Activated CD8-positive, alpha-beta memory T cell treated with anti-CD3 and anti-CD28 coated beads, Interleukin-2, amount 50 U/mL, for 4 hours (primary cell): ENCODE results near the gene LAMA2.

Experiments
- DNase-seq: peaks from one replicate; pipeline ENCODE4 v3.0.0-alpha.2; 2020

LAMA2 gene

GRCh38 chr6:129340983-129341382 lies 458.0 kb downstream of the LAMA2 start:
- no peak for DNase-seq

- DNase-seq = no peak
Measured at GRCh38 chr6:129342243-129342642, 459.3 kb downstream of the LAMA2 start.

DNA sequence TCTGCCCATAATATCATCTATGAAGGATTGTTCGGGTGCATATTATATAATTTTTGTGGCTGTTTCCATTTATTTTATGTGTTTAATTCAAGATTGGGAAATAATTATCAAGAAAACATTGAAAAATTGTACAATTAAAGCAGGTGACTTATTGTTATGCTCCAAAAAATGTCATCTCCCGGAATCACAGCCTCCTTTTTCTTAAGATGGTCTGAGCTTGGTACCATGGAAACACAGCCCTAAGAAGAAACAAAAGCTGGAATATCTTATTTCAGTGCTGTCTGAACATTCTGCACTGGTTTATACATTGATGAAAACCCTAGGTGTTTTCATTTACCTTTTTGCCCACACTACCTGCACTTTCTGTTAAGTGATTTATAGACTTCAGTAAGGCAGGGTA lies 459.9 kb downstream of the LAMA2 start:
- DNase-seq = no peak

- no peak for DNase-seq
Measured at GRCh38 chr6:129344379-129344778, 461.4 kb downstream of the LAMA2 start.

DNA sequence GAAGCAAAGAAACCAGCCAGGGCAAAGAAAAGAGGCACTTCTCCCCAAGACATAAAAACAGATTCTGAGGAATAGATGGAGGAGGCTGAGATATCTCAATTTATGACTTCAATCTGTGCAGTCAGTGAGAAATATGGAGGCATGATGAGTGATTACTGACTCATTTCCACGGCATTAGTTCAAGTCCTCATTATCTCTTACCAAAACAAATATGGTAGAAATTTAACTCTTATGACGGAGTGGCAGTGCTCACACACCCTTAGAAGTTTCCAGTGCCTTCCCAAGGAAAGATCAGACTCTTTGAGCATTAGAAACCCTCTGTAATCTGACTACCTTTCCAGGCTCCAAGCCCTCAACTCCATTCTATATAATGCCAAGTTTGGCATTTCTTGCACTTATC lies 463.0 kb downstream of the LAMA2 start:
- no peak for DNase-seq

DNA sequence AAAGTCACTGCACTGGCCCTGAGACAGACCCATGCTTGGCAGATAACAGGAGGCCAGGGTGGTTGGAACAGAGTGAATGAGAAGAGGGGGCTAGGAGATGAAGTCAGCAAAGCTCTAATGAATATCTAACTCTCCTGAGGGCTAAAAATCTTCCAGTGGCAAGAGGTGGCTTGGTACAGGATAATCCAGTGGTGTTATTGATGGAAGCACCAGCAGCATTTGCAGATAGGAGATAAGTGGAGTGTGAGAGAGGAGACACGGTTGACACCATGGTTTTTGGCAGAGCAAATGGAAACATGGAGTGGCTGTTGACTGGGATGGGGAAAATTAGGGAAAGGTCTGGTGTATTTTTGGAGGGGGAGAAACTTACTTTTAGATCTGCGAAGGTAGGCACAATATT lies 464.0 kb downstream of the LAMA2 start:
- DNase-seq = no peak

DNA sequence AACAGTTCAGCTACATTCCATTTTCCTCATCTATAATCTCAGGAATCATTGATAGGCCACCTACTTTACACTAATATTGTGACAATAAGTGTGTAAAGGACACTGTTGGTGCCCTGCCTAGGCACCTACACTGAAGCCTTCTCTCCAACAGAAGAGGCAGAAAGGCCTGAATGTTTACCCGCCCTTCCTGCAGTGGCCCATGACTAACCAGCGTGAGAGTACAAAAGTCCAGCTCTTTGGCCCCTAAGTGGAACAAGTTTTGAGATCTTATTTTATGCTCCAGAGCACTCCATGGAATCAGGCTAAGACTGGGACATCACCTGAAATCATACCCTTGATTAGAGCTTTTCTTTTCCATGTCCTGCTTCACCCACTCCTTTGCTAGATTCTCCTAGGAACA lies 467.3 kb downstream of the LAMA2 start:
- no peak for DNase-seq

DNA sequence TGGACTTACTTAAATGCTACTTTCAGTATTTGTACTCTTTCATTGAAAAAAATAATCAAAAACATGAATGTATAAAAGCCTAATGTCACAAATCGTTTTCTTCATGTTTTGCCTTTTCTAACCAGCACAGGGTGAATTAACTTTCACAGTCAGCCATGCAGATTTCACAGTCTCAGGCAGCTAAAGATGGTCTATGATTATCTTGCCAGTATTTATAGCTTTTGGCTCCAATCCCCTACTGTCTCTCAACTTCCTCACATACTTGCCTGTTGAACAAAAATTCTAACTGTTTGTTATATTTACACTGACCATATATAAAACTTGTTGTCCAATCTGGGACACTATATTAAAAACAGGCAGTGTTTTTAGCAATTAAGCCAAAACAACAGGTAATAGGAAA lies 468.9 kb downstream of the LAMA2 start:
- no peak for DNase-seq

GRCh38 chr6:129353067-129353466 lies 470.1 kb downstream of the LAMA2 start:
- DNase-seq = no peak

DNA sequence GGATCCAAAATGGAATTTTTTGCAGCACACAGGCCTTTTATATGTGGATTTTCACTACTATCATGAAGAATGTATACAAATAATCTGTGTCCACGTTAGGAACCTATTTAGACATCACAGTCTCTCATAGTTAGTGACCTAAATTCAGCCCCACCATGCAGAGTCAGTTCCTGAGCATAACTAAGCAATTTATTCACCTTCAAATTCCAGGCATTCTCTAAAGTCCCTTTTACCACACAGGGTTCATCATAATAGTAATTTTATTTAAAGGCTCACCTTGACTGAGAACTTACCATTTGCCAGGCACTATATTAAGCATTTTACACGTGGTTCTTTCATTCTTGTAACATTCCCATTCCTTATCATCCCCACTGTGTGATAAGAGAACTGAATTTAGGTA lies 473.2 kb downstream of the LAMA2 start:
- DNase-seq = no peak

DNA sequence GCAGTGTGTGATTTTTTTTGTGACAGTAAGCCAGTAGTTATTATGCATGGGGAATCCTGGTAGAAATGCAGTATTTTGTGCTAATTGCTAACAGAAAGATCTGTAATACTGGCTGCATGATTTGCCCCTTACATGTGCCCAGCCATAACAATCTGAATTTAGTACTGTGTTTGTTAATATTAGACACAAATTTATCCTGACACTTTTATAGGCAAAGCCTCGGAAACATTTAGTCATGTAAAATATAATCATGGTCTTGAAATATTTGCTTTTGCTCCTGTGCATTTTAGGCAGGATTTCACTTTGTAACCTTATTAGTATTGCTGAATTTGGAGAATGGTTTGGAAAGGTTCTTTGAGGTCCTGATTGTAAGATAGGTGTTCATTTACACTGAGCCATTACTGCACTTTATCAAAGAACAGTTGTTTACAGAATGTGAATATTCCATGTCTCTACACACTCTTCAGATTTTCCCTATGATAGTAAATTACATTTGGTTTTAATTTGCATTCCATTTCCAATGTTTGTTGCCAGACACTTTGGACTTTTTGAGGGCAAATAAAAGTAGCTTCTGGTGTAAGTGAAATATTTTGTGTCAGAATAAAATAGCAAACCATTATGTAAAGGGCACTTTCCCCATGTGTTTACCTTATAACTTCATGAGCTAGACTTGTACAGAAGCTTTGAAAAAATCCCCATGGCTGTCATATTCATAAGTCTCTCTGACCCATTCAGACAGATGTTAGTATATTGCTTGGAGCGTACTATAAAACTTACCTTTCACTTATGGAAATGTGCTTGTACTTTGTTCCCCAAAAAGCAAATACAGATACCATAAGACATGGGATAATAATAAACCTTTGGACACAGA lies 477.1 kb downstream of the LAMA2 start:
- no peak for DNase-seq

DNA sequence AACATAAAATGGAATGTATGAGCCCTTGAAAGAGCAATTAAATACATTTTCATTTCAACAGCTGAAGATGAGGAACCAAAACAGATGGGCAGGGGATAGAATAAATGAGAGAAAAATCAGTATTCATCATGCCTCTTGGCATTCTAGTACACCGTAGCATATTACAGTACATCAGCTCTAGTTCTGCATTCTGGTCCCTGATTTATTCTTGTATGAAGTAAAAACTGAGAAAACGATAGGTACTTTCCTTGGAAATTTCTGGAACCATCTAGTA lies 477.7 kb downstream of the LAMA2 start:
- no peak for DNase-seq

DNA sequence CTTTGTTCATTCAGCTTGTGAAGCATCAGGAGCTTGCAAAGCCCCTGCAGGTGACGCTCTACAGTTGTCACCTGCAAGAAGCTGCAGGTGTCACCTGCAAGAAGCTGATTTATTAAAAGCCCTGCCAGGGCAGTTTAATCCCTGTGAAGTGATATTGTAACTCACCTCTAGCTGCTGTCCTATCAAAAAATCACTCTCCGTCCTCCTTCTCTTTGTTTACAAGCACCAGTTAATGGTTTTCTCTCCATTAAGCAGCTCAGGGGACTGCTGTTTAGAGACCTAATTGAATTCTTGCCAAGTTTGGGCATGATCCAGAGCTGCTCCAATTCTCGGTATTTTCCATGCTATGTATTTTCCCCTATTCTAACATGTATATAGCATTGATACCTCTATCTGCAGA lies 481.1 kb downstream of the LAMA2 start:
- no peak for DNase-seq

DNA sequence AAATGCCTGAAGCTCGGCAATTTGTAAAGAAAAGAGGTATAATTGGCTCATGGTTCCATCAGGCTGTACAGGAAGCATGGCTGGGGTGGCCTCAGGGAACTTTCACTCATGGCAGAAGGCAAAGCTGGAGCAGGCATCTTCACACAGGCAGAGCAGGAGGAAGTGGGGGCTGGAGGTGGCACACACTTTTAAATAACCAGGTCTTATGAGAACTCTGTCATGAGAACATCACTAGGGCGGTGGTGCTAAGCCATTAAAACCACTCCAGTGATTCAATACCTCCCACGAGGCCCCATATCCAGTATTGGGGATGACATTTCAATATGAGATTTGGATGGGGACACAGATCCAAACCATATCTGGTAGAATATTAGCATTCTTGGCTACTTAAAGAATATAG lies 481.8 kb downstream of the LAMA2 start:
- DNase-seq = no peak

GRCh38 chr6:129368076-129368475 lies 485.1 kb downstream of the LAMA2 start:
- no peak for DNase-seq

- DNase-seq = no peak
Measured at GRCh38 chr6:129368970-129369369, 486.0 kb downstream of the LAMA2 start.

DNA sequence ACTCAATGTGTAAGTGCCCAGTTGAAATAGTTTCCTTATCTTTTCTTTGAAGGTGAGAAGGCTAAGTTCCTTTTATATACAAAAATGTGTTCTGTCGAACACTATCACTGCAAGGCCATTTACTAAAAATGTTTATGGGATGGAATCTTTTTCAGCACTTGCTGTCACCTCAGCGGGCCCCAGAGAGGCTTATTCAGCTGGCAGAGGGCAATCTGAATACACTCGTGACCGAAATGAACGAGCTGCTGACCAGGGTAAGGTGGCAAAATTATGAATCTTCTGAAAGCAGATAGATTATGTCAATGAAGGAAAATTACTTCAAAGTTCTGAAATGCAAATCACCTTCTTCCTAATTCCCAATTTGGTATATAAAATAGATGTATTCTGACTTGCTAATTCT lies 486.8 kb downstream of the LAMA2 start:
- DNase-seq = no peak

DNA sequence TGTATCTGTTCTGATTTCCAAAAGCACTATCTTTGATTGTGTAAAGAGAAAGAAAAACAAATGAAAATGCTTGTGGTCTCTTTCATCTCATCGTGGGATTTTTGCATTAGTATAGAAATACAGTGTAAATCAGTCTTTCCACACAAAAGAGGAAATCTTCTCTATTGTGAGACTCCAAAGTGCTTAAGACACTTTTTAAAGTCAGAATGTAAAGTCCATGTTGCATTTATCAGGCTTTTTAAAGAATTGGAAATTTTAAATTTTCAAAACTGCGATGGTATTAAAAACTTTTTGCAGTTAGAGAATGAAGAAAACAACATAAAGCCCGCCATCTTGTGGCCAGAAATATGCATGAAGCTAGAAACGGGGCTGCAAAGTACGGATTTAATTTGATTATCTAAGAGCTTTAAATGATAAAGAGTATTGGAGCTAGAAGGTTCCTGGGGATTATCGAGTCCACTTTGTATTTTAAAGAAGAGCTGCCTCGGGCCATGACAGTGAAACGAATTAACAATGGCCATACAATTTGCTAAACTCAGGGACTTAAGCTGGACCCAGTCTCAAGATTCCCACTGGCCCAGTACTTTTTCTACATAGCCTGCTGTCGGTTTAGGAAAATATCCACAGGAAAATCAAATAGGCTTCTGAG lies 487.5 kb downstream of the LAMA2 start:
- DNase-seq = peak; percentile 46

GRCh38 chr6:129381885-129382284 lies 498.9 kb downstream of the LAMA2 start:
- DNase-seq = no peak

- no peak for DNase-seq
Measured at GRCh38 chr6:129382916-129383315, 500.0 kb downstream of the LAMA2 start.

DNA sequence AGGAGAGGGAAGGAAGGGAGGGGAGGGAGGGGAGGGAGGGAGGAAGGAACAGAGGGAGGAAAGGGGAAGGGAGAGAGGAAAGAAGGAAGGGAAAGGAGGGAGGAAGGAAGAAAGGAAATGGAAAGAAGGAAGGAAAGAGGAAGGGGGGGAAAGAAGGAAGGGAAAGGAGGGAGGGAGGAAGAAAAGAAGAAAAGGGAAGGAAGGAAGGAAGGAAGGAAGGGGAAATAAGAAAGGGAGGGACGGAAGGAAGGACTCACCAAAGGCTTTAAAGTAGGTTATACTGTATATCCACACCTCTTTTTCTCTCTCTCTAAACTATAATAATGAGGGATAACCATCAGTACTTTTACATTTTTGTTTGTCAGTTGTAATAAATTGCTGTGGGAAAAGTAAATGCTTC lies 502.2 kb downstream of the LAMA2 start:
- DNase-seq = no peak

DNA sequence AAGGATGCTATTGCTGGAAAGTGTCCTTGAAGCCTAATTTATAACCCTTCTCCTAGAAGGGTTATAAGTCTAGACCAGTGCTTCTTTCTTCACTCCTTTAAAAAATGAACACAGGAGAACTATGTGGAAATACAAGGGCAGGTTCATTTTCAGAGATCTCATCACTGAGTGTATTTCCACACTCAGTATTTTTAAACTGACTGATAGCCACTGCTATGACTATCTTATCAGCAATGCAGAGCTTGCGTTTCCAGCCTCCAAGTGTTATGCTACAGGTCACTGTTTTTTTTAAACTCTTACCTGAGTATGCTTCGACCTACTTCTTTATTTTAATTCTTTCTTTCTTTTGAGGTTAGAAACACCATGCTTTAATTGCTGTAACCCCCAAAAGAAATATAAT lies 508.0 kb downstream of the LAMA2 start:
- no peak for DNase-seq

DNA sequence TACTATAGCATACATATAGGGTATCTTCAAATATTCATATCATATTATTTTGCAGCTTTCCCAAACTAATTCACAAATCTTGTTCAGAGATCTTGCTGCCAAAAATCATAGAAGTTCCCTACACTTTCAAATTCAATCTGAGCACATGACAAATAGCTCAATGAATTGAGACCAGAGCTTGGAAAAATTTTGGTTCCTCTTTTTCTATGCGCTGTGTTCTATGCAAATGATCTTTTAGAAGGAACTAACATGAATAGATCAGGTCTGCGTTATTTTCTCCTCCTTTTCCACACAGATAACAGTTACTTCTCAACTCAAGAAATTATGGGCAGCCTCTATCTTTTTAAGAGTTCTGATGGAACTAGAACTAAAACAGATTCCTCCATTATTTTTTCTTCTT lies 510.7 kb downstream of the LAMA2 start:
- no peak for DNase-seq

DNA sequence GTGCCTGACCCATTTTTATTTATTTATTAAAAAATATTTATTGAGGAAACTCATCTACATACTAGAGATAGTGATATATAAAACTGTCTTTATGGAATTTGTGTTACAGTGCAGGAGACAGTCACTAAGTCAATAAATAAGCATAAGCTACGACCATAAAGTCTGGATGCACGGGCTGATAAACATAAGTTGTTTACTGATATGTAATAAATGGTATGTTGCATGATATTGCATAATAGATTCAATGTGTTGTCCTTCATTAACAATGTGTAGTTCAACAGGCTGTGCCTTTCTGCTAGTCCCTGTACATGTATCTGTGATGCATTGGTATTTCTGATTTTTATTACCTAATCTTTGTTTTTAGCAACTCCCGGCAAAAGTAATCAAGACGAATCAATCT lies 515.8 kb downstream of the LAMA2 start:
- DNase-seq = no peak

- no peak for DNase-seq
Measured at GRCh38 chr6:129402244-129402643, 519.3 kb downstream of the LAMA2 start.
